Chondrocyte (in vitro differentiated cells): ENCODE results near the gene GPR153. TPM values are rescaled to one million over a fixed set of nuclear protein-coding genes. Genes with fewer than 3 reads are reported as not detected.

ENCODE experiments used
- DNase-seq: peaks from one replicate; pipeline ENCODE4 v3.0.0; 2021; ENCODE audit warnings: mixed read lengths, low spot score
- H3K27ac Mint-ChIP-seq: one replicate; pipeline ENCODE4 v1.8.0; 2021; ENCODE audit warnings: mild to moderate bottlenecking, moderate library complexity, mixed read lengths; ENCODE audit not compliant: unreplicated experiment
- H3K27me3 Mint-ChIP-seq: 2 replicates; pipeline ENCODE4 v1.8.0; 2021; ENCODE audit warnings: low read depth, mixed read lengths
- H3K36me3 Mint-ChIP-seq: 2 replicates; pipeline ENCODE4 v1.8.0; 2021; ENCODE audit warnings: low read depth, mixed read lengths
- H3K4me1 Mint-ChIP-seq: 2 replicates; pipeline ENCODE4 v1.8.0; 2021; ENCODE audit warnings: low read depth, mild to moderate bottlenecking, mixed read lengths
- H3K4me3 Mint-ChIP-seq: one replicate; pipeline ENCODE4 v1.8.0; 2021; ENCODE audit warnings: mild to moderate bottlenecking, moderate library complexity, mixed read lengths; ENCODE audit not compliant: unreplicated experiment
- H3K9me3 Mint-ChIP-seq: 2 replicates; pipeline ENCODE4 v1.8.0; 2021; ENCODE audit warnings: low read depth, mixed read lengths
- total RNA-seq: library from RNA; stranded (reverse); gene quantifications from 3 replicates; pipeline ENCODE4 v1.2.1, GENCODE V29; 2021
- TF ChIP-seq, protein P1 (sequence below): fragments of 200-600 bp; sonication (generic); IDR thresholded peaks from 2 replicates; pipeline ENCODE4 v1.5.0; 2021; ENCODE audit warnings: antibody characterized with exemption, mild to moderate bottlenecking, moderate library complexity

GPR153 gene
- total RNA-seq, 1 donor from 2014 or later: 4.4 TPM

DNA sequence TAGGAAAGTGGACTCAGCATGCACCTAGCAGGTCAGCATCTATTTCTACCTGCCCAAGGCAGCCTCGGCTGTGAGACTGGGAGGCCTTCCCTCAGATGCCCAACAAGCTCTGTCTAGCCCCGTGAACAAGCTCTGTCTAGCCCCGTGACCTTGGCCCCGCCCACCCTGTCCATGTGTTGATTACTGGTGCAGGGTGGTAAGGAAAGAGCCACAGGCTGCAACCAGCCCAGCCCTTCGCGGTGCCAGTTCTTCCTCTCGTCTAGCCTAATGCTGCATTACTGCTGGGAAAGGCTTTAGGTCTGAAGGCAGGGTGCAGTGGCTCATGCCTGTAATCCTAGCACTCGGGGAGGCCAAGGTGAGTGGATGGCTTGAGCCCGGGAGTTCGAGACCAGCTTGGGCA is 2.2 kb downstream of the GPR153 start:
- H3K4me1 Mint-ChIP-seq: peaks cover 6% of the 10 kb centered on the region
- H3K27ac Mint-ChIP-seq: no peak overlapping the region
- H3K27me3 Mint-ChIP-seq: no peaks in the 10 kb centered on the region
- no peak overlapping the region for H3K4me3 Mint-ChIP-seq
- no peaks in the 10 kb centered on the region for H3K36me3 Mint-ChIP-seq
- TF ChIP-seq, protein P1, sequence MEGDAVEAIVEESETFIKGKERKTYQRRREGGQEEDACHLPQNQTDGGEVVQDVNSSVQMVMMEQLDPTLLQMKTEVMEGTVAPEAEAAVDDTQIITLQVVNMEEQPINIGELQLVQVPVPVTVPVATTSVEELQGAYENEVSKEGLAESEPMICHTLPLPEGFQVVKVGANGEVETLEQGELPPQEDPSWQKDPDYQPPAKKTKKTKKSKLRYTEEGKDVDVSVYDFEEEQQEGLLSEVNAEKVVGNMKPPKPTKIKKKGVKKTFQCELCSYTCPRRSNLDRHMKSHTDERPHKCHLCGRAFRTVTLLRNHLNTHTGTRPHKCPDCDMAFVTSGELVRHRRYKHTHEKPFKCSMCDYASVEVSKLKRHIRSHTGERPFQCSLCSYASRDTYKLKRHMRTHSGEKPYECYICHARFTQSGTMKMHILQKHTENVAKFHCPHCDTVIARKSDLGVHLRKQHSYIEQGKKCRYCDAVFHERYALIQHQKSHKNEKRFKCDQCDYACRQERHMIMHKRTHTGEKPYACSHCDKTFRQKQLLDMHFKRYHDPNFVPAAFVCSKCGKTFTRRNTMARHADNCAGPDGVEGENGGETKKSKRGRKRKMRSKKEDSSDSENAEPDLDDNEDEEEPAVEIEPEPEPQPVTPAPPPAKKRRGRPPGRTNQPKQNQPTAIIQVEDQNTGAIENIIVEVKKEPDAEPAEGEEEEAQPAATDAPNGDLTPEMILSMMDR: no peak
- no peaks in the 10 kb centered on the region for H3K9me3 Mint-ChIP-seq
- no peak for DNase-seq

DNA sequence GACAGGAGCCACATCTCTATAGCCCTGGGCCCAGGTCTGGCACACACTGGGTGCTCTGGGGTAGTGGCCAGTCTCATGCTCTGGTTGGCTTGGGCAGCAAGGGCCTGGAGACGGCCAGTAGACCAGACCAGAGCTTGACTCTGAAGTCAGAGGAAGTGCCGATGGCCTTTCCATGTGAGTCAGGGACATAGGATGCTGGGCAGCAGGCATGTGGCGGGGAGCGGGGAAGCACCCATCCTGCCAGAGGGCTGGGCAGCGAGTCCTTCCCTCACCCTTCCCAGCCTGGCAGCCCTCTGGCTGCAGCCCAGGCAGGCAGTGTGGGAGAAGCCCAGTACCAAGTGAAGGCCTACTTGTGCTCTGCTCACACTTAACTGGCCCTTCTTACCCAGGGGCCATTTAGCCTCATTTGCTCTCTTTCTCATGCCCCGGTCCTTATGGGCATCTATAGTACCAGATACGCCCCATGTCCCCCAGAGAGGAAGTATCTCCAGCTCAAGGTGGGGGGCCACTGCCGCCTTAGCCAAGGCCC is 3.3 kb downstream of the GPR153 start:
- no peaks in the 10 kb centered on the region for H3K27me3 Mint-ChIP-seq
- TF ChIP-seq, protein P1: no peak
- DNase-seq: no peak
- H3K27ac Mint-ChIP-seq: no peak overlapping the region
- peaks cover 2% of the 10 kb centered on the region for H3K4me1 Mint-ChIP-seq
- H3K9me3 Mint-ChIP-seq: no peaks in the 10 kb centered on the region
- H3K36me3 Mint-ChIP-seq: no peaks in the 10 kb centered on the region
- H3K4me3 Mint-ChIP-seq: no peak overlapping the region

GRCh38 chr1:6256645-6257044 is 4.3 kb downstream of the GPR153 start:
- Mint-ChIP-seq H3K4me3 (no peak overlapping the region), H3K36me3 (no peaks in the 10 kb centered on the region), H3K4me1 (peaks cover under 1% of the 10 kb centered on the region), H3K27me3 (peaks cover 4% of the 10 kb centered on the region), H3K9me3 (no peaks in the 10 kb centered on the region), H3K27ac (no peak overlapping the region)
- TF ChIP-seq, protein P1: no peak
- DNase-seq: no peak

DNA sequence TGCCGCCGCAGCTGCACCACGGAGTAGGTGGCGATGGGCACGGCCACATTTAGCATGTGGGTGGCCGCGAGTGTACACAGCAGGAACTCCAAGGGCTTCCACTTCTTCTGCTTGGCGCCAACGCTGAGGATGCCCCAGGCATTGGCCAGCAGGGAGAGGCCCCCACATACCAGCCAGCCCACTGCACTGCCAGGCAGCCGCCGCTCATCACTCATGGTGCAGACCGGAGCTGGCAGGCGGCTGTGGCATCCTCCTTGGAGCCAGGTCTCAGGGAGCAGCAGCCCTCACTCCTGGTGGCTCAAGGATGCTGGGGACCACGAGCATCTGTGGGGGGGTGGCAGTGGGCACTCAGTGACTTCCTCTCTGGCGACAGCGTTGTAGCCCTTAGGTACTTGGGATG is 6.2 kb downstream of the GPR153 start:
- Mint-ChIP-seq H3K36me3 (no peaks in the 10 kb centered on the region), H3K4me1 (no peaks in the 10 kb centered on the region), H3K4me3 (no peak overlapping the region), H3K27ac (no peak overlapping the region), H3K9me3 (no peaks in the 10 kb centered on the region), H3K27me3 (peaks cover 18% of the 10 kb centered on the region)
- TF ChIP-seq, protein P1: no peak
- no peak for DNase-seq

DNA sequence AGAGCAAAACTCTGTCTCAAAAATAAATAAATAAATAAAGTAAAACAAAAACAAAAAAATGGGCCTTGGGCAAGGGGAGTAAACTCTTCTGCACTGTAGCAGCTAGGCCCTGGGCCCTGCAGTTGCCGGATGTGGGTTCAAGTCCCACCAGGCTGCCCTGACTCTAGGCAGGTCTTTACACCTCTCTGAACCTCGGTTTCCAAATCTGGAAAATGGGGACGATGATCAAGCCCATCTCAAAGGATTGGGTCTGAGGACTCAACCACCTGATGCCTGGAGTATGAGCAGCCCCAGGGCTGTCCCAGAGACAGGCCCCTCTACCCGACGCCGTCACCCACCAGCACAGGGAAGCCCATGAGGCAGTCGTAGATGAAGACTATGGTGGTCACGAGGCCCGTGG is 7.5 kb downstream of the GPR153 start:
- no peak overlapping the region for H3K4me3 Mint-ChIP-seq
- H3K36me3 Mint-ChIP-seq: no peaks in the 10 kb centered on the region
- no peak for DNase-seq
- no peaks in the 10 kb centered on the region for H3K9me3 Mint-ChIP-seq
- no peak overlapping the region for H3K27ac Mint-ChIP-seq
- TF ChIP-seq, protein P1: no peak
- H3K27me3 Mint-ChIP-seq: peaks cover 21% of the 10 kb centered on the region
- no peaks in the 10 kb centered on the region for H3K4me1 Mint-ChIP-seq
